SK-N-MC (cell line): ENCODE data around the gene PHC3.

Experiments
- EZH2 ChIP-seq: fragments of 200-600 bp; sonication (generic); IDR thresholded peaks from one replicate; pipeline ENCODE4 v1.6.1; 2017; ENCODE audit warnings: antibody characterized with exemption
- POLR2AphosphoS5 ChIP-seq: IDR thresholded peaks from 2 replicates; pipeline ENCODE4 v1.6.1; 2012; ENCODE audit warnings: mild to moderate bottlenecking, low read depth, low read length, borderline replicate concordance

DNA sequence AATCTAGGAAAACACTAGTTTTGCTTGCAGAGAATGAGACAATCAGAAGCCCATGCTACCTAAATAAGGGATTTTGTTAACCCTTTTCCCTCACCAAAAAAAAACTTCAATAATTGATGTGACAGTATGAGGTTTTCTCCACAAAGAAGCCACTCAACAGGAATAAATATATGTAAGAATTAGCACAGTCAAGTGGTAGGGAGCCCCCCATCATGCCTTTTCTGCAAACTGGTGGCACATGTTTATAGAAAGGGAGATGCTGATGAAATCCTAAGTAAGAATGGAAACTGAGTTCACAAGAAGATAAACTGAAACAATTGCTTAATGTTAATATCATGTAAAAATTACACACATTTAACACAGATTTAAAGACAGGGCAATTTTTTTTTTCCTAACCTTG, 51.0 kb downstream of the PHC3 start:
- TF ChIP-seq POLR2AphosphoS5 = no peak
- TF ChIP-seq EZH2 = no peak
